Measurements from ENCODE around the gene IL1R2. TPM values are rescaled to one million over a fixed set of nuclear protein-coding genes. Genes with fewer than 3 reads are reported as not detected.

Gene IL1R2
- total and polyA plus RNA-seq, 2 of the 8 experiments (the other 6 are each of a cell fraction or from before 2014, with no cell fraction given): 0.06 TPM; not detected in 1

DNA sequence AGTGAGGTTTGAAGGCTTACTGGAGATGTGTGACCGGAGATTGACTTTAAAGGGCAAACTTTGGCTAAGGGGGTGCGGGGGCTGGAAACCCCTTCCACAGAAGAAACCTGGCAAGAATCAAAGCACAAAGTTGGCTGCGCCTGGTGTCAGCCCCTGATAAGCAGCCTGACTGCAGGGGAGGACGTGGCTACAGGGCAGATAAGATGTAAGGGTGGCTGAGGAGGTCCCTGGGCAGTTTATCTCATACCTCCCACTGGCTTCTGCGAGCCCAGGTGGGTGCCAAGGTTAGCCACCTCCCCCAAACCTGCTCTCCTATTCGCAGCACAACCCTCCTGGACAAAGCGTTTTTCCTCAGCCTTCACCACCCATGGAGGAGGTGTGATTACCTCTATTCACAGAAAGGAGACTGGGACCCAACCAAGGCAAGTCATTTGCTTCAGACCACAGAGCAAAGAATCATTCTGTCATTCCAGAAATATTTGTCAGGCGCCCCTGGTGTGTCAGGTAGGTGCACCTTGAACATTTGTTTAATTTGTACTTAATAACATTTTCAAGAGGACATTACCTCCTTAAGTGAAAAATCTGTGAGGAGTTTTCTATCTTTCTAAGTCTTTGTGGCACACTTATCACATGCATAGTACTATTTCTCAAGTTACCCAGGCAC, 77.7 kb downstream of the IL1R2 start:
- no peaks in the 10 kb centered on the region; the same call in 1 of the 2 replicates for H3K23me2 ChIP-seq (ENCODE audit: low read depth, low read length)
- H2BK20ac ChIP-seq (ENCODE audit: low read length): no peak overlapping the region
- no peak overlapping the region for H3K56ac ChIP-seq (replicated peaks; ENCODE audit: insufficient read length, low read depth, low read length)
- no peak for DNase-seq (ENCODE audit: low read depth in 1 of 2, low spot score in 2 of 2)
- no peaks in the 10 kb centered on the region for H3K27me3 ChIP-seq (replicated peaks in 1 of 4; ENCODE audit: control insufficient read depth in 3 of 4, extremely low read depth in 1 of 4, insufficient read depth in 3 of 4, low read length in 3 of 4)
- H3K9ac ChIP-seq (replicated peaks in 1 of 4; ENCODE audit: extremely low read depth in 1 of 4, low read depth in 3 of 4, low read length in 3 of 4): no peak overlapping the region
- 89% methylated on average over 8 of the region's 8 CpGs; no CpG with 5 or more reads in 1 of the 2 experiments for WGBS, 2 experiments (ENCODE audit: extremely low coverage in 1 of 2, insufficient coverage in 1 of 2, insufficient read length in 1 of 2, insufficient replicate concordance in 2 of 2, low coverage in 1 of 2, low lambda C conversion rate in 2 of 2, missing lambda C conversion rate in 1 of 2)
- POLR2A ChIA-PET (ENCODE audit: partially characterized antibody): no interaction called here
- H3K36me3 ChIP-seq (ENCODE audit: control insufficient read depth in 2 of 4, insufficient read depth in 4 of 4, low read length in 3 of 4): no peaks in the 10 kb centered on the region
- no peak overlapping the region for H3K4ac ChIP-seq (replicated peaks; ENCODE audit: insufficient read length, low read depth, low read length)
- H3K4me1 ChIP-seq (replicated peaks in 1 of 4; ENCODE audit: control insufficient read depth in 3 of 4, insufficient read depth in 4 of 4, low read length in 3 of 4): no peaks in the 10 kb centered on the region; a peak in 1 of 7 replicates
- H4K20me1 ChIP-seq (replicated peaks in 1 of 2; ENCODE audit: control insufficient read depth in 1 of 2, insufficient read depth in 2 of 2, low read length in 2 of 2): no peaks in the 10 kb centered on the region
- no peak overlapping the region for H2BK5ac ChIP-seq (ENCODE audit: low read depth, low read length)
- H2BK12ac ChIP-seq (ENCODE audit: low read depth, low read length): no peak overlapping the region
- no peaks in the 10 kb centered on the region for H3K79me2 ChIP-seq (ENCODE audit: control insufficient read depth in 1 of 2, insufficient read depth in 2 of 2, low read length in 2 of 2)
- H2AK5ac ChIP-seq (ENCODE audit: low read depth, low read length): no peak overlapping the region
- H4K91ac ChIP-seq (replicated peaks; ENCODE audit: insufficient read length, low read length): no peak overlapping the region
- no peak overlapping the region for H3K14ac ChIP-seq (ENCODE audit: insufficient read length)
- no peak overlapping the region for H3K4me2 ChIP-seq (ENCODE audit: insufficient read depth in 1 of 2, low read depth in 2 of 2, low read length in 2 of 2)
- no peak overlapping the region for H3K27ac ChIP-seq (ENCODE audit: low read depth, low read length)
- CTCF ChIA-PET (ENCODE audit: partially characterized antibody): interaction anchor here (0.6 to 1.9 kb wide), 4 partner anchors 35 to 186 kb away, joined by 3 to 9 read pairs (median 3); no protein-coding TSS in a partner anchor
- H2BK15ac ChIP-seq (ENCODE audit: low read length): no peak overlapping the region
- no peak overlapping the region for H3K18ac ChIP-seq (ENCODE audit: extremely low read depth, low read length)
- no peak overlapping the region for H3K23ac ChIP-seq (ENCODE audit: insufficient read length)
- FAIRE-seq: no peak
- 0 out of 2 replicates have a peak overlapping the region, but pooled peaks have one; percentile 19 for H2AFZ ChIP-seq (ENCODE audit: low read length)
- H3K9me3 ChIP-seq (ENCODE audit: insufficient read depth in 2 of 2, low read depth in 1 of 2, low read length in 1 of 2): no peaks in the 10 kb centered on the region
- H2BK120ac ChIP-seq (replicated peaks; ENCODE audit: low read depth, low read length): no peak overlapping the region
- no peak overlapping the region for H3K4me3 ChIP-seq (ENCODE audit: extremely low read depth in 1 of 4, insufficient read depth in 2 of 4, low read depth in 3 of 4, low read length in 4 of 4)
- no peak for TF ChIP-seq JUND (IDR thresholded peaks at IDR 0.05; ENCODE audit: low read length)
- no peak for TF ChIP-seq EP300 (IDR thresholded peaks at IDR 0.05; ENCODE audit: borderline replicate concordance in 1 of 2, low read depth in 2 of 2, low read length in 2 of 2)
- no peak for TF ChIP-seq NANOG (IDR thresholded peaks at IDR 0.05; ENCODE audit: insufficient read depth, low read depth, low read length, poor library complexity, severe bottlenecking)
- no peak for TF ChIP-seq CREB1 (IDR thresholded peaks at IDR 0.05)
- TF ChIP-seq, protein P1, sequence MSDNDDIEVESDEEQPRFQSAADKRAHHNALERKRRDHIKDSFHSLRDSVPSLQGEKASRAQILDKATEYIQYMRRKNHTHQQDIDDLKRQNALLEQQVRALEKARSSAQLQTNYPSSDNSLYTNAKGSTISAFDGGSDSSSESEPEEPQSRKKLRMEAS (IDR thresholded peaks at IDR 0.05): no peak
- no peak for TF ChIP-seq ZNF274 (IDR thresholded peaks at IDR 0.05; ENCODE audit: borderline replicate concordance, extremely low read depth, low read length)
- TF ChIP-seq EZH2 (IDR thresholded peaks at IDR 0.05; ENCODE audit: low read depth, low read length, severe bottlenecking): no peak
- no peak for TF ChIP-seq RAD21 (IDR thresholded peaks at IDR 0.05 in 1 of 2, conservative IDR thresholded peaks at IDR 0.05 in 1 of 2; ENCODE audit: low read depth in 2 of 2, low read length in 2 of 2)
- TF ChIP-seq TEAD4 (IDR thresholded peaks at IDR 0.05; ENCODE audit: low read depth, low read length): no peak
- H3K79me1 ChIP-seq (ENCODE audit: low read depth, low read length): no peaks in the 10 kb centered on the region
- no peak overlapping the region for H4K5ac ChIP-seq (ENCODE audit: insufficient read length, low read depth, low read length)
- H4K8ac ChIP-seq (ENCODE audit: extremely low read depth, insufficient read depth, low read length): no peak overlapping the region
